ENCODE measurements around the gene MORC1.
A peak's percentile ranks its signal among the peaks of the same experiment; 100 is the strongest.

MORC1 gene

GRCh38 chr3:109066864-109067263 is 51.1 kb downstream of the MORC1 start:
- Histone ChIP-seq H4K20me1 (ENCODE audit: insufficient read depth, low read length) (no peaks in the 10 kb centered on the region), H3K4me1 (ENCODE audit: low read length) (peaks cover 3% of the 10 kb centered on the region), H2AFZ (ENCODE audit: low read depth, low read length) (no peak overlapping the region), H3K27ac (ENCODE audit: low read length) (no peak overlapping the region), H3K27me3 (ENCODE audit: low read depth, low read length) (peaks cover 1% of the 10 kb centered on the region), H3K79me2 (ENCODE audit: low read length) (no peaks in the 10 kb centered on the region), H3K9ac (ENCODE audit: low read length) (no peak overlapping the region), H3K9me3 (ENCODE audit: insufficient read depth, low read length) (no peaks in the 10 kb centered on the region), H3K4me2 (ENCODE audit: low read length) (no peak overlapping the region), H3K4me3 (ENCODE audit: low read length) (no peak overlapping the region), H3K36me3 (replicated peaks; ENCODE audit: low read depth, low read length) (no peaks in the 10 kb centered on the region)
- TF ChIP-seq EZH2phosphoT487 (IDR thresholded peaks at IDR 0.05; ENCODE audit: low read depth) (no peak), CTCF (IDR thresholded peaks at IDR 0.05; ENCODE audit: low read depth, low read length) (no peak)

- Histone ChIP-seq H3K4me2 (ENCODE audit: low read length) (peak overlapping the region; percentile 62), H3K27ac (ENCODE audit: low read length) (no peak overlapping the region)
- no peak for TF ChIP-seq EZH2phosphoT487 (IDR thresholded peaks at IDR 0.05; ENCODE audit: low read depth)
- TF ChIP-seq CTCF (IDR thresholded peaks at IDR 0.05; ENCODE audit: low read depth, low read length), result no peak
Measured at GRCh38 chr3:109059264-109059663, 58.7 kb downstream of the MORC1 start.

GRCh38 chr3:109057616-109058015 is 60.3 kb downstream of the MORC1 start:
- no peaks in the 10 kb centered on the region for H4K20me1 ChIP-seq (ENCODE audit: insufficient read depth, low read length)
- H3K4me1 ChIP-seq (ENCODE audit: low read length), result peaks cover 19% of the 10 kb centered on the region
- H2AFZ ChIP-seq (ENCODE audit: low read depth, low read length), result no peak overlapping the region
- H3K36me3 ChIP-seq (replicated peaks; ENCODE audit: low read depth, low read length), result no peaks in the 10 kb centered on the region
- H3K9me3 ChIP-seq (ENCODE audit: insufficient read depth, low read length), result no peaks in the 10 kb centered on the region
- H3K79me2 ChIP-seq (ENCODE audit: low read length), result no peaks in the 10 kb centered on the region
- no peak overlapping the region for H3K27ac ChIP-seq (ENCODE audit: low read length)
- TF ChIP-seq EZH2phosphoT487 (IDR thresholded peaks at IDR 0.05; ENCODE audit: low read depth), result no peak
- no peak for TF ChIP-seq CTCF (IDR thresholded peaks at IDR 0.05; ENCODE audit: low read depth, low read length)
- H3K4me2 ChIP-seq (ENCODE audit: low read length), result no peak overlapping the region
- H3K4me3 ChIP-seq (ENCODE audit: low read length), result no peak overlapping the region
- H3K27me3 ChIP-seq (ENCODE audit: low read depth, low read length), result peaks cover 17% of the 10 kb centered on the region
- H3K9ac ChIP-seq (ENCODE audit: low read length), result no peak overlapping the region

More at GRCh38 chr3:109059264-109059663, 58.7 kb downstream of the MORC1 start:
- Histone ChIP-seq H3K4me1 (ENCODE audit: low read length) (peaks cover 19% of the 10 kb centered on the region), H2AFZ (ENCODE audit: low read depth, low read length) (no peak overlapping the region), H3K27me3 (ENCODE audit: low read depth, low read length) (peaks cover 17% of the 10 kb centered on the region), H3K9me3 (ENCODE audit: insufficient read depth, low read length) (no peaks in the 10 kb centered on the region), H3K79me2 (ENCODE audit: low read length) (no peaks in the 10 kb centered on the region), H3K4me3 (ENCODE audit: low read length) (peak overlapping the region; percentile 31), H3K36me3 (replicated peaks; ENCODE audit: low read depth, low read length) (no peaks in the 10 kb centered on the region), H4K20me1 (ENCODE audit: insufficient read depth, low read length) (no peaks in the 10 kb centered on the region), H3K9ac (ENCODE audit: low read length) (no peak overlapping the region)

GRCh38 chr3:109057056-109057455 is 60.9 kb downstream of the MORC1 start:
- no peak overlapping the region for H2AFZ ChIP-seq (ENCODE audit: low read depth, low read length)
- H3K9me3 ChIP-seq (ENCODE audit: insufficient read depth, low read length), result no peaks in the 10 kb centered on the region
- H3K4me1 ChIP-seq (ENCODE audit: low read length), result peaks cover 19% of the 10 kb centered on the region
- H3K36me3 ChIP-seq (replicated peaks; ENCODE audit: low read depth, low read length), result no peaks in the 10 kb centered on the region
- TF ChIP-seq EZH2phosphoT487 (IDR thresholded peaks at IDR 0.05; ENCODE audit: low read depth), result no peak
- TF ChIP-seq CTCF (IDR thresholded peaks at IDR 0.05; ENCODE audit: low read depth, low read length), result no peak
- H3K9ac ChIP-seq (ENCODE audit: low read length), result no peak overlapping the region
- no peaks in the 10 kb centered on the region for H4K20me1 ChIP-seq (ENCODE audit: insufficient read depth, low read length)
- H3K27ac ChIP-seq (ENCODE audit: low read length), result no peak overlapping the region
- H3K79me2 ChIP-seq (ENCODE audit: low read length), result no peaks in the 10 kb centered on the region
- no peak overlapping the region for H3K4me2 ChIP-seq (ENCODE audit: low read length)
- H3K27me3 ChIP-seq (ENCODE audit: low read depth, low read length), result peaks cover 17% of the 10 kb centered on the region
- no peak overlapping the region for H3K4me3 ChIP-seq (ENCODE audit: low read length)

Data from OCI-LY3 (cell line).